Heart left ventricle (tissue), 13 donors: ENCODE data around the gene EMX1.

Experiments
- CTCF ChIP-seq, 12 donors: fragments of 200-600 bp; sonication (generic) in 4 of 12; IDR thresholded peaks; one replicate each; pipeline versions ENCODE4 v1.5.0 to v1.8.0; 2018 to 2022; ENCODE audit warnings: antibody characterized with exemption in 12 of 12, mild to moderate bottlenecking in 5 of 12
- POLR2A ChIP-seq, 2 donors: fragments of 450-650 bp; IDR thresholded peaks; one replicate each; pipeline ENCODE4 v1.6.1; 2017; ENCODE audit warnings: antibody characterized with exemption in 2 of 2, mild to moderate bottlenecking in 2 of 2, moderate library complexity in 2 of 2
- donor health status: ischemic (EF 13 %, LVEDD 7.1; RV severe dilation, severe dysfunction).
- donor health status: DM: no; HTN: yes; CAD: no.
- donor health status: DM: no; HTN: no; CAD: no.
- donor health status: ischemic (EF 25% LVEDD 6.9; RV normal size, moderate dysfunction).
- donor health status: ischemic (EF 25% LVEDD 5.7; RV mildly dilated, moderate dysfunction).
- donor health status: ischemic (EF 35%, LVEDD 5.7; RV mildly dilated, moderate dysfunction).
- donor health status: nonischemic (EF 11% LVEDD 7.7; RV severe dilation, severe dysfunction).
- donor health status: DM: yes; HTN: yes; CAD: no.
- donor health status: PGD.
- donor health status: ischemic (EF 29% LVEDD 5.4; RV normal size, mild dysfunction).
- donor health status: nonischemic (EF 23%, LVEDD 6.1; RV moderate dilation, normal function).

GRCh38 chr2:72952110-72952823 lies 34.9 kb downstream of the EMX1 start:
- TF ChIP-seq CTCF (IDR thresholded peaks at IDR 0.05), result no peak
- no peak for TF ChIP-seq POLR2A (IDR thresholded peaks at IDR 0.05)
